Activated CD4-positive, alpha-beta memory T cell treated with anti-CD3 and anti-CD28 coated beads for 36 hours (primary cell): ENCODE results near the gene CFAP410. TPM values are rescaled to one million over a fixed set of nuclear protein-coding genes. Genes with fewer than 3 reads are reported as not detected.

ENCODE experiments used
- total RNA-seq, 2 experiments: library from RNA; stranded (reverse); gene quantifications; one replicate each; pipeline ENCODE4 v1.2.3, GENCODE V29; 2021

Gene CFAP410
- total RNA-seq, 2 experiments from 2014 or later: 11.1 to 11.7 TPM

Other genes starting within 250 kb of the CFAP410 start
- 10 to 100 TPM; 38.5 to 39.8 TPM for gene PWP2, start 232.0 kb downstream of the CFAP410 start, total RNA-seq
- gene GATD3, start 205.7 kb downstream of the CFAP410 start, total RNA-seq: 10 to 100 TPM; 40.1 to 44.9 TPM
- gene ICOSLG, start 98.4 kb downstream of the CFAP410 start, total RNA-seq: 1 to 10 TPM; 2.4 to 2.5 TPM
- not detected for gene DNMT3L, start 77.5 kb downstream of the CFAP410 start, total RNA-seq
- not detected for gene AIRE, start 53.5 kb downstream of the CFAP410 start, total RNA-seq
- gene PFKL, start 39.3 kb downstream of the CFAP410 start, total RNA-seq: 100 to 1,000 TPM; 197 to 210 TPM
- gene TRPM2, start 14.2 kb upstream of the CFAP410 start, total RNA-seq: 1 to 10 TPM; 1.6 to 1.9 TPM
- gene LRRC3, start 116.1 kb upstream of the CFAP410 start, total RNA-seq: 1 to 10 TPM; 2.6 to 2.8 TPM
- not detected for gene KRTAP10-1, start 200.8 kb upstream of the CFAP410 start, total RNA-seq
- not detected for gene KRTAP10-2, start 212.1 kb upstream of the CFAP410 start, total RNA-seq
- not detected for gene KRTAP10-3, start 219.4 kb upstream of the CFAP410 start, total RNA-seq
- gene KRTAP10-4, start 234.3 kb upstream of the CFAP410 start, total RNA-seq: not detected
- gene KRTAP10-5, start 241.2 kb upstream of the CFAP410 start, total RNA-seq: not detected